HUES6 (cell line): Measurements from ENCODE around the gene ADAP2.
"Not testable (repeated sequence)": the region's sequence is repeated elsewhere in the genome, so short reads cannot be mapped to it uniquely, and the experiment has no call there.

Experiments used
- H3K27ac ChIP-seq: 2 replicates; pipeline ENCODE4 v1.7.0; 2013; ENCODE audit warnings: low read depth, mild to moderate bottlenecking, low read length, inconsistent platforms
- H3K27me3 ChIP-seq: 2 replicates; pipeline ENCODE4 v1.6.1; 2013; ENCODE audit warnings: low read length; ENCODE audit not compliant: control insufficient read depth, insufficient read depth
- H3K36me3 ChIP-seq: 2 replicates; pipeline ENCODE4 v1.6.1; 2013; ENCODE audit warnings: low read length; ENCODE audit not compliant: control insufficient read depth, insufficient read depth
- H3K4me1 ChIP-seq: 2 replicates; pipeline ENCODE4 v1.6.1; 2013; ENCODE audit warnings: low read length; ENCODE audit not compliant: control insufficient read depth, insufficient read depth
- H3K4me3 ChIP-seq: 2 replicates; pipeline ENCODE4 v1.5.1; 2013; ENCODE audit warnings: low read depth, low read length
- H3K9ac ChIP-seq: one replicate; pipeline ENCODE4 v1.6.1; 2013; ENCODE audit warnings: mild to moderate bottlenecking, low read length
- H3K9me3 ChIP-seq: 2 replicates; pipeline ENCODE4 v1.6.1; 2013; ENCODE audit warnings: low read depth, low read length; ENCODE audit not compliant: control insufficient read depth, insufficient read depth

ADAP2 gene

GRCh38 chr17:30921544-30922196 is at the start of gene ADAP2:
Gene ADAP2, plus strand, starts transcription at chr17:30921945. Its CDS starts 70 bp downstream, at chr17:30922015.
- Histone ChIP-seq H3K36me3 (no peaks in the 10 kb centered on the region), H3K4me1 (0 out of 2 replicates have a peak, but pooled peaks cover 3% of the 10 kb centered on the region), H3K9me3 (no peaks in the 10 kb centered on the region), H3K9ac (no peak within 1 kb of the TSS), H3K4me3 (peak within 1 kb of the TSS; percentile 62), H3K27me3 (peaks cover 56% of the 10 kb centered on the region), H3K27ac (no peak within 1 kb of the TSS)

GRCh38 chr17:30886187-30886586 is 35.6 kb upstream of the ADAP2 start:
- Histone ChIP-seq H3K27me3 (no peaks in the 10 kb centered on the region), H3K36me3 (peaks cover 47% of the 10 kb centered on the region), H3K9me3 (no peaks in the 10 kb centered on the region), H3K9ac (no peak overlapping the region), H3K4me1 (no peaks in the 10 kb centered on the region), H3K4me3 (no peak overlapping the region), H3K27ac (no peak overlapping the region)

GRCh38 chr17:30894236-30894635 is 27.5 kb upstream of the ADAP2 start:
- Histone ChIP-seq H3K36me3 (peaks cover 71% of the 10 kb centered on the region), H3K9me3 (no peaks in the 10 kb centered on the region)

DNA sequence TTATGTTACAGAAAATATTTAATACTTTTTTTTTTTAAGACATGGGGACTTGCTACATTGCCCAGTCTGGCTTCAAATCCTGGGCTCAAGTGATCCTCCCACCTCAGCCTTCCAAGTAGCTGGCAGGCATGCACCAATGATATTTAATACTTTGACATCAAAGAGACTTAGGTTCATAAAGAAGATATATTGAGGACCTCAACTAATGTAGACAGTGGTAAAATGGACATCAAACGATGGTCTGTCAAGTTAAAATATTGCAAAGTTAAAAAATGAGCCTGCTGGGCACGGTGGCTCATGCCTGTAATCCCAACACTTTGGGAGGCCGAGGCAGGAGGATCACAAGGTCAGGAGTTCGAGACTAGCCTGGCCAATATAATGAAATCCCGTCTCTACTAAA is 24.4 kb upstream of the ADAP2 start:
- peaks cover 76% of the 10 kb centered on the region for H3K36me3 ChIP-seq
- H3K27me3 ChIP-seq: no peaks in the 10 kb centered on the region
- no peaks in the 10 kb centered on the region for H3K4me1 ChIP-seq
- H3K9me3 ChIP-seq: no peaks in the 10 kb centered on the region
- no peak overlapping the region for H3K9ac ChIP-seq
- no peak overlapping the region for H3K4me3 ChIP-seq
- no peak overlapping the region for H3K27ac ChIP-seq

More at GRCh38 chr17:30894236-30894635, 27.5 kb upstream of the ADAP2 start:
- Histone ChIP-seq H3K9ac (no peak overlapping the region), H3K4me1 (no peaks in the 10 kb centered on the region), H3K27me3 (no peaks in the 10 kb centered on the region), H3K4me3 (no peak overlapping the region), H3K27ac (no peak overlapping the region)

DNA sequence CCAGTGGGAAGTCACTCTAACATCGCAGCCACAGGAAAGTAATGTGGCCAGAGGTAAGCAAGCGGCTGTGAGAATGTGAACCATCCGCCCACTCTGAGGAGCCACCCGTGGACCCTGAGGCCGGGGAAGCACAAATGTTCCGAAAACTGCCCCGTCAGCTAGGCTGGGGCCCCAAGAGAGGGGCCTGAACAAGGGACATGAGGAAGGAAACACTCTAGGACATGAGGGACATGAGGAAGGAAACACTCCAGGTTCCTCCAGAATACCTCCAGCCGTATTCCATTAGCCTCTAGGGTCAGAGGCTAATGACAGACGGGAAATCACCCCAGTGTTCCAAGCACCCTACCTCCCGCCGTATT is 16.0 kb upstream of the ADAP2 start:
- Histone ChIP-seq H3K4me3 (peak overlapping the region; percentile 95), H3K9me3 (no peaks in the 10 kb centered on the region), H3K36me3 (peaks cover 12% of the 10 kb centered on the region), H3K27me3 (no peaks in the 10 kb centered on the region), H3K9ac (peak overlapping the region; percentile 90), H3K4me1 (no peaks in the 10 kb centered on the region), H3K27ac (peak overlapping the region; percentile 71)

GRCh38 chr17:30906101-30906911 is 15.4 kb upstream of the ADAP2 start, which contains the start of gene TEFM:
Gene TEFM, minus strand, starts transcription at chr17:30906238. Its CDS starts 40 bp downstream, at chr17:30906198.
- Histone ChIP-seq H3K9ac (peak within 1 kb of the TSS; percentile 90), H3K36me3 (peaks cover 6% of the 10 kb centered on the region; the same call in 1 of the 2 replicates), H3K4me3 (peak within 1 kb of the TSS; percentile 95), H3K27ac (peak within 1 kb of the TSS; percentile 82), H3K4me1 (no peaks in the 10 kb centered on the region), H3K27me3 (no peaks in the 10 kb centered on the region), H3K9me3 (no peaks in the 10 kb centered on the region)

GRCh38 chr17:30908717-30909420 is 12.9 kb upstream of the ADAP2 start:
- H3K27ac ChIP-seq: no peak overlapping the region
- no peaks in the 10 kb centered on the region for H3K9me3 ChIP-seq
- H3K4me3 ChIP-seq: no peak overlapping the region

GRCh38 chr17:30910151-30910550 is 11.6 kb upstream of the ADAP2 start:
- H3K4me1 ChIP-seq, H3K9me3 ChIP-seq, H3K36me3 ChIP-seq, H3K4me3 ChIP-seq, H3K27ac ChIP-seq, H3K9ac ChIP-seq, H3K27me3 ChIP-seq: not testable (repeated sequence)

More at GRCh38 chr17:30908717-30909420, 12.9 kb upstream of the ADAP2 start:
- no peaks in the 10 kb centered on the region for H3K4me1 ChIP-seq
- H3K36me3 ChIP-seq: no peaks in the 10 kb centered on the region
- H3K27me3 ChIP-seq: no peaks in the 10 kb centered on the region
- no peak overlapping the region for H3K9ac ChIP-seq

GRCh38 chr17:30913955-30914354 is 7.8 kb upstream of the ADAP2 start:
- Histone ChIP-seq H3K36me3 (no peaks in the 10 kb centered on the region), H3K9ac (no peak overlapping the region), H3K4me1 (no peaks in the 10 kb centered on the region), H3K9me3 (no peaks in the 10 kb centered on the region), H3K27ac (no peak overlapping the region), H3K27me3 (no peaks in the 10 kb centered on the region; the same call in 1 of the 2 replicates), H3K4me3 (no peak overlapping the region)

GRCh38 chr17:30915833-30916611 is 5.7 kb upstream of the ADAP2 start:
- H3K9me3 ChIP-seq: no peaks in the 10 kb centered on the region
- H3K27ac ChIP-seq: no peak overlapping the region
- no peak overlapping the region for H3K4me3 ChIP-seq
- no peaks in the 10 kb centered on the region for H3K4me1 ChIP-seq
- no peak overlapping the region for H3K9ac ChIP-seq
- H3K36me3 ChIP-seq: no peaks in the 10 kb centered on the region
- peaks cover 11% of the 10 kb centered on the region for H3K27me3 ChIP-seq
